HG03571 (cell line): ENCODE measurements around the gene ARL9.

Experiments
- ATAC-seq: cut with Tn5 transposase; IDR thresholded peaks from one replicate; pipeline ENCODE4 v1.9.1; 2021; ENCODE audit not compliant: unreplicated experiment

ARL9 gene

GRCh38 chr4:56531149-56531770 is 25.7 kb downstream of the ARL9 start:
- no peak for ATAC-seq

GRCh38 chr4:56531823-56532222 is 26.2 kb downstream of the ARL9 start:
- ATAC-seq: no peak

GRCh38 chr4:56532239-56532638 is 26.6 kb downstream of the ARL9 start:
- ATAC-seq: no peak

- no peak for ATAC-seq
These were observed 30.3 kb downstream of the ARL9 start for GRCh38 chr4:56535915-56536314.

- ATAC-seq: no peak
These were observed 31.6 kb downstream of the ARL9 start for GRCh38 chr4:56537147-56537546.

- no peak for ATAC-seq
These were observed 35.2 kb downstream of the ARL9 start for GRCh38 chr4:56540826-56541225.

- ATAC-seq: peak; percentile 97
These were observed 39.1 kb downstream of the ARL9 start for GRCh38 chr4:56544573-56545131.

- ATAC-seq: no peak
These were observed 45.1 kb downstream of the ARL9 start for GRCh38 chr4:56550642-56551041.

- ATAC-seq: no peak
These were observed 45.9 kb downstream of the ARL9 start for GRCh38 chr4:56551516-56551915.

GRCh38 chr4:56552273-56552672 is 46.7 kb downstream of the ARL9 start:
- no peak for ATAC-seq

- no peak for ATAC-seq
These were observed 64.5 kb downstream of the ARL9 start for GRCh38 chr4:56570041-56570440.
